ENCODE measurements around the gene ALG12. TPM values are rescaled to one million over a fixed set of nuclear protein-coding genes. Genes with fewer than 3 reads are reported as not detected.

ALG12 gene
- total RNA-seq, 1 donor, result 18.8 TPM

GRCh38 chr22:49954991-49955580, 36.8 kb upstream of the ALG12 start:
- TF ChIP-seq CTCF (IDR thresholded peaks at IDR 0.05; ENCODE audit: extremely low read depth, low read depth, low read length), result no peak
- no peak for DNase-seq (ENCODE audit: insufficient read length, low spot score, missing footprints)
- no peak overlapping the region for H3K27ac ChIP-seq (ENCODE audit: low read depth, low read length)
- no peak overlapping the region for H3K4me2 ChIP-seq (ENCODE audit: insufficient read depth, low read length)
- no peak overlapping the region for H2AFZ ChIP-seq (ENCODE audit: low read length)
- H3K4me1 ChIP-seq (ENCODE audit: insufficient read depth, low read length), result peaks cover 20% of the 10 kb centered on the region
- H3K27me3 ChIP-seq (ENCODE audit: insufficient read depth, low read length), result no peaks in the 10 kb centered on the region
- H3K4me3 ChIP-seq (ENCODE audit: insufficient read depth, low read length), result no peak overlapping the region
- no peaks in the 10 kb centered on the region for H3K36me3 ChIP-seq (ENCODE audit: insufficient read depth, low read length)
- no peaks in the 10 kb centered on the region for H3K79me2 ChIP-seq (ENCODE audit: insufficient read depth, low read length)
- H4K20me1 ChIP-seq (ENCODE audit: insufficient read depth, low read length), result no peaks in the 10 kb centered on the region
- H3K9me3 ChIP-seq (ENCODE audit: low read depth, low read length), result no peaks in the 10 kb centered on the region

GRCh38 chr22:49954354-49954753, 36.1 kb upstream of the ALG12 start:
- Histone ChIP-seq H3K4me3 (ENCODE audit: insufficient read depth, low read length) (no peak overlapping the region), H3K9me3 (ENCODE audit: low read depth, low read length) (no peaks in the 10 kb centered on the region), H2AFZ (ENCODE audit: low read length) (no peak overlapping the region), H3K27ac (ENCODE audit: low read depth, low read length) (no peak overlapping the region), H3K27me3 (ENCODE audit: insufficient read depth, low read length) (no peaks in the 10 kb centered on the region), H3K36me3 (ENCODE audit: insufficient read depth, low read length) (no peaks in the 10 kb centered on the region), H3K4me2 (ENCODE audit: insufficient read depth, low read length) (no peak overlapping the region), H3K79me2 (ENCODE audit: insufficient read depth, low read length) (no peaks in the 10 kb centered on the region), H3K4me1 (ENCODE audit: insufficient read depth, low read length) (peaks cover 15% of the 10 kb centered on the region), H4K20me1 (ENCODE audit: insufficient read depth, low read length) (no peaks in the 10 kb centered on the region)
- DNase-seq (ENCODE audit: insufficient read length, low spot score, missing footprints), result no peak
- no peak for TF ChIP-seq CTCF (IDR thresholded peaks at IDR 0.05; ENCODE audit: extremely low read depth, low read depth, low read length)

- no peak overlapping the region for H3K4me3 ChIP-seq (ENCODE audit: insufficient read depth, low read length)
- no peak overlapping the region for H2AFZ ChIP-seq (ENCODE audit: low read length)
- TF ChIP-seq CTCF (IDR thresholded peaks at IDR 0.05; ENCODE audit: extremely low read depth, low read depth, low read length), result no peak
- H3K27ac ChIP-seq (ENCODE audit: low read depth, low read length), result no peak overlapping the region
- no peak for DNase-seq (ENCODE audit: insufficient read length, low spot score, missing footprints)
- H4K20me1 ChIP-seq (ENCODE audit: insufficient read depth, low read length), result no peaks in the 10 kb centered on the region
- no peaks in the 10 kb centered on the region for H3K9me3 ChIP-seq (ENCODE audit: low read depth, low read length)
- H3K4me1 ChIP-seq (ENCODE audit: insufficient read depth, low read length), result peaks cover 15% of the 10 kb centered on the region
- no peaks in the 10 kb centered on the region for H3K79me2 ChIP-seq (ENCODE audit: insufficient read depth, low read length)
- no peaks in the 10 kb centered on the region for H3K36me3 ChIP-seq (ENCODE audit: insufficient read depth, low read length)
- H3K4me2 ChIP-seq (ENCODE audit: insufficient read depth, low read length), result no peak overlapping the region
- no peaks in the 10 kb centered on the region for H3K27me3 ChIP-seq (ENCODE audit: insufficient read depth, low read length)
Measured at GRCh38 chr22:49953680-49954344, 35.6 kb upstream of the ALG12 start.

GRCh38 chr22:49953027-49953679, 34.9 kb upstream of the ALG12 start:
- no peak overlapping the region for H3K4me3 ChIP-seq (ENCODE audit: insufficient read depth, low read length)
- no peak for DNase-seq (ENCODE audit: insufficient read length, low spot score, missing footprints)
- H3K27me3 ChIP-seq (ENCODE audit: insufficient read depth, low read length), result no peaks in the 10 kb centered on the region
- H4K20me1 ChIP-seq (ENCODE audit: insufficient read depth, low read length), result no peaks in the 10 kb centered on the region
- H3K27ac ChIP-seq (ENCODE audit: low read depth, low read length), result no peak overlapping the region
- H3K4me2 ChIP-seq (ENCODE audit: insufficient read depth, low read length), result no peak overlapping the region
- no peaks in the 10 kb centered on the region for H3K9me3 ChIP-seq (ENCODE audit: low read depth, low read length)
- no peaks in the 10 kb centered on the region for H3K79me2 ChIP-seq (ENCODE audit: insufficient read depth, low read length)
- no peak for TF ChIP-seq CTCF (IDR thresholded peaks at IDR 0.05; ENCODE audit: extremely low read depth, low read depth, low read length)
- H3K4me1 ChIP-seq (ENCODE audit: insufficient read depth, low read length), result peaks cover 15% of the 10 kb centered on the region
- no peaks in the 10 kb centered on the region for H3K36me3 ChIP-seq (ENCODE audit: insufficient read depth, low read length)
- no peak overlapping the region for H2AFZ ChIP-seq (ENCODE audit: low read length)

All from osteoblast (primary cell).